HPDE6-E6E7 (cell line): ENCODE measurements around the gene DIP2C.
"Not testable (repeated sequence)": the region's sequence is repeated elsewhere in the genome, so short reads cannot be mapped to it uniquely, and the experiment has no call there.

Experiments used
- DNase-seq: peaks from one replicate; pipeline ENCODE4 v3.0.0; 2011; ENCODE audit warnings: missing footprints; ENCODE audit errors: extremely low spot score

The DIP2C gene

GRCh38 chr10:517241-517830 is 172.1 kb downstream of the DIP2C start:
- no peak for DNase-seq

DNA sequence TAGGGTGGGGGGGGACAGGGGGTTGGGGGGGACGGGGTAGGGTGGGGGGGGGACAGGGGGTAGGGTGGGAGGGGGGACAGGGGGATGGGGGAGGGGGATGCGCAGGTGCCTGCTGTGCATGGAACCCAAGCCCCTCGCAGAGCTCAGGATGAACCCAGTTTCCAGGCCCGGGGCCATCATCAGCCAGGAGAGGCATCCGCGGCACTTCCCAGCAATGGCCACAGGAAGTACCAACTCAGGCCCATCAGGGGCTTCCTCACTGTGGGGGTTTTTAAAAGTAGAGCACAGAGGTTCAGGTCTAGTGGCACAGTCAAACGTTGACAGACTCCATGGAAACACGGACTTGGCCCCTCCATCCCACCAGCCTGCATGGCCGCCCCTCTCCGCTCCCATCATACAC is 172.7 kb downstream of the DIP2C start:
- DNase-seq = no peak

DNA sequence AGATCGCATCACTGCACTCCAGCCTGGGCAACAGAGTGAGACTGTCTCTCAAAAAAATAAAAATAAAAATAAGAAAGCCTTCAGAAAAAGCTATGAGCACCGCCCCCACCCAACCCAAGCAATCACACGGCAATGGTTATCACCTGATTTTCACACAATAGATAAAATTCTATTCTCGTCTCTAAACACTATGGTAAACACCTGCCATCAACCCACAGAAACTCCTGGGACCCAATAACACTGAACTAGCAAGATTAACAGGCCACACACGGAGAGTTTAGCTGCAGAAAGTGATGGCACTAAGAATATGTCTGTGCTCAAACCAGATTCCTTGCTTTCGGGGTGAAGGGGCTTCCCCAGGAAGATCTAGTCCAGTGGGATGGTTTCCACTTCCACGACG is 173.8 kb downstream of the DIP2C start:
- no peak for DNase-seq

- no peak for DNase-seq
Measured at GRCh38 chr10:514137-514671, 175.3 kb downstream of the DIP2C start.

DNA sequence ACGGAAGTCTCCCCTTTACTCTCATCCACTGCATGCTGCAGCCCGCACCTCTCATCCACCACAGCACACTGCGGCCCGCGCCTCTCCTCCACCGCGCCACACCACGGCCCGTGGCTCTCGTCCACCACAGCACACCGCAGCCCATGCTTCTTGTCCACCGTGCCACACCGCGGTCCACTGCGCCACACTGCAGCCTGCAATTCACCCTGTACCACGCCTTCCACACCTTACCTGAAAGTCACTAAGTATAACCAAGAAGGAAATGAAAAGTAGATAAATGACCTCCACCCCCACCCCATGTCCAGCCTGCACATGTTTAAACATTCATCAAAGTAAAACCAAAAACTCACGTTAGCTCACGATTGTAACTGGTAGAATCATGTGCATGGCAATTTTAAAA is 176.1 kb downstream of the DIP2C start:
- DNase-seq = no peak

- not testable (repeated sequence) for DNase-seq
Measured at GRCh38 chr10:512661-513060, 176.8 kb downstream of the DIP2C start.

DNA sequence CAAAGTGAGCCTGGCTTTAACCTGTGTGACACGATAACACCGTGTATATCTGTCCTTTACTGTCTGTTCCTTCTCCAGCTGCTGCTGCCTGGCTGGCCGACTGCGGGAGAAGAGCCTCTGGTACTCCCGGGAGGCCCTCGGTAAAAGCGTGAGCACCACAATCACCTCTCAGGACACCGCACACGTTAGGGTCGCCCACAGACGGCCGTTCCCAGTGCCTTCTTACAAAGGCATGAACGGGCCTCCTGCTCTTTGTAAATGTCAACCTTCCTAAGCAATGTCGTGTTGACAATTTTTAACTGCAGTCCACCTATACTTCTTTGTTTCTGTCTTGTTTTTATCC is 177.6 kb downstream of the DIP2C start:
- DNase-seq = no peak

DNA sequence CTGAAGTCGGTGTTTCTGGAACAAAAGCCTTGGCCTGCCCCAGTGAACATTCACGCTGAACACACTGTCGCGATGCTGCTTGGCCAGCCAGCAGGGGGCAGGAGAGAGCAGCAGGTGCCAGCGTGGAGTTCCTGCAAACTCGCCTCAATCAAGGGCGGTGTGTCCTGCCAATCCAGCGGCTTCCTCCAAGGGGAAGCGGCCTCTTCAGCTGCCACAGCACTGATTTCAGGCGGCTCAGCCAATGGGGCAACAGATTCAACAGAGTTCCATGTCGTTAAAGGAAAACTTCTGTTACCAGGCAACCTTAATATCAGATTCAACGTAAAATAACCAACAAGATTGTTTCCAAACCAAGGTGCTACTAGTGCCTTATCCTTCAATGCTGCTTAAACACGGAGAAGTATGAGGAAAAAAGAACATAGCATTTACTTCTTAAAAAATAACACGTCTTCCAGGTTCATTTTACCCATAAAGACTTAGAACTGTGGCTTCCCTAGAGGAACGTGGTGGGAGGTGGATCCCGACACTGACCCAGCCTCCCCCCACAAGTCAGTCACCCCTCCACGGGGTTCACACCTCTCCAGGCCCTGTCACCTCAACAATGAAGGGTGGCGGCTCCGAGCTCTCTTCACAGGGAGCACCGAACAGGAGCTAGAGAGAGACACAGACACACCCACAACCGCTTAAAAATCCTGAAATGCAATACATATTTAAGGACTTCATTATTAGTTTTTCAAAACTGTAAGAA is 178.2 kb downstream of the DIP2C start:
- peak; percentile 1 for DNase-seq

DNA sequence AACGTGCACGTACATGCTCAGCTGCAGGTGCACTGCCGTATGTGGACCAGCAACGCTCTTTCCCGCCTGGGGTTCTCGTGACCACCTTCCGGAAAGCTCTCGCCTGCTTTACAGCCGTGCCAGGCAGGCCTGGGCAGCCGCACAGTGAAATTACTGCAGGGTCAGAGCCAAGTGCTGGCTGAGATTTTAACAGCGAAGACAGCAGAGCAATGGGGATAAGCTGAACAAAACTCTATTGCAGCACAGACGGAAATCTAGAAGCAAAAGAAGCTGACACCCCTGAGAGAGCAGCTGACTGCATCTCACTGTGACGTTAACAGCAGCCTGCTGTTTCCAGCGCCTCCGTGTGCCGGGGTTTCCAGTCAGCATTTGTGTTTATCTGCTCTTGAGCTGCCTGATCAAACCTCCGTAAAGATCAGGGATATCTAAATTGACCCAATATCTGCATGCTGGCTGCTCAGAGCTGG is 179.0 kb downstream of the DIP2C start:
- DNase-seq = no peak

- DNase-seq = no peak
Measured at GRCh38 chr10:509361-510102, 179.9 kb downstream of the DIP2C start.

- no peak for DNase-seq
Measured at GRCh38 chr10:508726-509125, 180.7 kb downstream of the DIP2C start.

GRCh38 chr10:507908-508444 is 181.5 kb downstream of the DIP2C start:
- DNase-seq = no peak

- DNase-seq = no peak
Measured at GRCh38 chr10:507355-507699, 182.1 kb downstream of the DIP2C start.

DNA sequence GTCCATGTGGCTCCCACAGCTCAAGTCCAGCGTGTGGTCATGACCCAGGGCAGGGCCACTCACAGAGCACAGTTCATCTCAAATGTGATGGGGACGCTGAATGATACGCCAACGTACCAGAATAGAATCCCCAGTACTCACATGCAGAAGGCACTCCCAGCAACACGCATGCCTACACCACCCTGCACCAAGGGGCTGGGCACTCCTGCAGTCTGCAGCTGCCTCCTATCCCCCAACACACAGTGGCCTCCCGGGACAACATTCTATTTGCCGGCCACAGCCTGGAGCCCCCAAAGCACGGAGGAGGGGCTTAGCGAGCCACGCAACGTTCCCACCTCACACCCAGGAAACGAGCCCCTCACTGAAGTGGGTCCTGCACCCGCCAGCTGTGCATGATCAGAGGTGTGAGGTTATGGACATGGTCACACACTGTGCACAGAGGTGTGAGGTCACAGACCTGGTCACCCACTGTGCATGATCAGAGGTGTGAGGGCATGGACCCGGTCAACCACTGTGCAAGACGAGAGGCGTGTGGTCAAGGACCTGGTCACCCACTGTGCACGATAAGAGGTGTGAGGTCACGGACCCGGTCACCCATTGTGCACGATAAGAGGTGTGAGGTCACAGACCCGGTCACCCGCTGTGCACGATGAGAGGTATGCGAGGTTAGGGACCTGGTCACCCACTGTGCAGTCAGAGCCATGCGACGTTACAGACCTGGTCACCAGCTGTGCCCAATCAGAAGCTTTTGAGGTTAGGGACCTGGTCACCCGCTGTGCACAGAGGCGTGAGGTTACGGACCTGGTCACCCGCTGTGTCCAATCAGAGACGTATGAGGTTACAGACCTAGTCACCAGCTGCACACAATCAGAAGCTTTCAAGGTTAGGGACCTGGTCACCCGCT is 182.8 kb downstream of the DIP2C start:
- no peak for DNase-seq

DNA sequence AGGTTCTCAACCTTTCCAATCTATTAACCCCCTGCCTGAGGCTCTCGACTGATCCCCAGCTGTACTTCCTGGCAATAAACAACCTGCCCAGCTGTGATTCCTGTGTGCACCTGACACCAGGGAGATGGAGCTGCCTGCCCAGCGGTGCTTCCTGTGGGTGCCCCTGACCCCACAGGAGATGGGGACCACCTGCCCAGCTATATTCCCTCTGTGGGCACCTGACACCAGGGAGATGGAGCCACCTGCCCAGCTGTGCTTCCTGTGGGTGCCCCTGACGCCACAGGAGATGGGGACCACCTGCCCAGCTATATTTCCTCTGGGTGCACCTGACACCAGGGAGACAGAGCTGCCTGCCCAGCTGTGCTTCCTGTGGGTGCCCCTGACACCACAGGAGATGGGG is 184.0 kb downstream of the DIP2C start:
- DNase-seq = no peak

DNA sequence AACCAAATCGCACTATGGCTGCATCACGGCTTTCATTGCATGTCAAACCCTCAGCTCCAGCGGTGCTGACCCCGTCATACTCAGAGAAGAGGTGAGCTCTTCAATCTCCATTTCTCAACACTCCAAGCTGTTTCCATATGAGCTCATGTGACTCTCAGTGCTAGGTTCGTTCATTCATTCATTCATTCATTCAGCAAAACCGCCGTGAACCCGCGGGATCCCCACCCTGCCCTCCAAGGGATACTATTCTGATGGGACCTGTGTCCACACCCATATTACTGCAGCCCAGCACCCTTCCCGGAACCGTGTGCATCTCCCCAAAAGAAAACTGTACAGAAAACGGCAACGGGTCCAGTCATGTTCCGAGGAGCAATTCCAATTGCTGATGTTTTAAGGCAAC is 184.7 kb downstream of the DIP2C start:
- DNase-seq = no peak

GRCh38 chr10:504121-504611 is 185.3 kb downstream of the DIP2C start:
- DNase-seq = no peak

DNA sequence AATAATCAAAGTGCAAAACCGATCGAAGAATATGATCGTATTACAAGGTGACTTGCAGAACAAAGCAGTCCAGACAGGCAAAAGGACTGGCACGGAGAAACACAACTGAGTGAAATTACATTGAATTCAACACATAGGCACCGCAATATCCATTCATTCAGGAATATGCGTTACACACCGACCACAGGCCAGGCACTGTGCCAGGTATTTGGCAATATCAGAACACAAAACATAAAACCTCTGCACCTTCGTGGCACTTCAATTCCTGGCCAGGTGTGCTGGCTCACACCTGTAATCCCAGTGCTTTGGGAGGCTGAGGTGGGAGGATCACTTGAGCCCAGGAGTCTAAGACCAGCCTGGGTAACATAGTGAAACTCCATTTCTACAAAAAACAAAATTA is 187.9 kb downstream of the DIP2C start:
- DNase-seq = no peak

- no peak for DNase-seq
Measured at GRCh38 chr10:500876-501275, 188.6 kb downstream of the DIP2C start.

DNA sequence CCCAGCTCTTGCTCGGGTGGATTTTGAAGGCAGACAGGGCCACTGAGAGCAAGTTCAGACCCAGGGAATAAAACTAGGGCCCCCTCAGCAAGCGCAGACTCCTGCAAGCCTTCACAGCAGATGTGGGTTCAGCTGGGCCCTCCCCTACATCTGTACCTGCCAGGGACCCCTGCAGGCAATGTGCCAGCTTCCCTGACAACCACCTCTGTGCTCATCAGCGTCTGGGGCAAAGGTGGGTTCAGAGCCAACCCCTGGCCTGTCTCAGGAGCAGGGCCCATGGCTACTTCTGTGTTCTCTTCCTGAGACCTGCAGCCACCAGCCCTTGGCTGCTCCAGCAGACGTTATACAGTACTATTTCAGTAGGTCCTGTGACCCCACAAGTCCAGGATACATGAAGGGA is 189.5 kb downstream of the DIP2C start:
- no peak for DNase-seq

DNA sequence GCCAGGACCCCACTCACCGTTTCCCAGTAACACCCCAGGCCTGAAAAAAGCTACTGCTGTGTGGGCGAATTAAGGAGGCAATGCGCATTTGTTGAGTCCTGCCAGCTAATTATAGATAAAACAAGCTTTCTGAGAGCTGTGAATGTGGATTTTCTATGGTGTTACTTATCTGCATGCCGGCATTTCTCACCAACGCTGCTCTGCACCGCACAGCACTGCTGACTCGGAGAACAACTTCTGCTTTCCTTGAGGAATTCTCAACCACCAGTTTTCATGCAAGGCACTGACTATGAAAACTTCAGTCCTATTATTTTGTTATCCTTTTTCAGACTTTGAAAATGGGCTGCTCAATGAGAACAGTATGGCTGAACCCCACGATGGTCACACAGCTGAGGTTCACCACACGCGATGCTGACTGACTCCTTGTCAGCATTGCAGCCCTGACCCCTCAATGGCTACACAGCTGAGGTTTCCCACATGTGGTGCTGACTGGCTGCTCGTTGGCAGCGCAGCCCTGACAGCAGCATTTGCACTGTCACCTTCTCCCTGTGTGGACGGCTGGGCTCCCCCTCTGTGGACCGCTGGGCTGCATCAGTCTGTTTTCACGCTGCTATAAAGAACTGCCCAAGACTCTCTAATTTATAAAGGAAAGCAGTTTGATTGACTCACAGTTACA is 190.6 kb downstream of the DIP2C start:
- no peak for DNase-seq
